Body of pancreas (tissue), 4 donors: Measurements from ENCODE around the gene AJM1. TPM values are rescaled to one million over a fixed set of nuclear protein-coding genes. Genes with fewer than 3 reads are reported as not detected.
"Not testable (repeated sequence)": the region's sequence is repeated elsewhere in the genome, so short reads cannot be mapped to it uniquely, and the experiment has no call there.

Source experiments
- ATAC-seq: fragments of 150-250 bp; one replicate; pipeline ENCODE4 v1.9.1; 2016
- DNase-seq, 4 donors: peaks; one replicate each; pipeline ENCODE4 v3.0.0-alpha.2; 2019
- H3K27ac ChIP-seq, 4 donors: fragments of 200-600 bp; sonication (generic); 1 replicate in 3 of 4; 2 replicates in 1 of 4; pipeline versions ENCODE4 v1.5.1 to v1.6.1; 2016 to 2019; ENCODE audit warnings: mild to moderate bottlenecking in 1 of 4, mixed read lengths in 1 of 4, moderate library complexity in 1 of 4
- H3K27me3 ChIP-seq, 2 donors: fragments of 200-600 bp; sonication (generic); one replicate each; pipeline ENCODE4 v1.6.0; 2016; ENCODE audit warnings: mild to moderate bottlenecking in 1 of 2
- H3K36me3 ChIP-seq, 2 donors: fragments of 200-600 bp; sonication (generic); replicated peaks in 1 of 2; 2 replicates each; pipeline ENCODE4 v1.5.1; 2016; ENCODE audit warnings: low read depth in 2 of 2; ENCODE audit not compliant: insufficient read depth in 1 of 2
- H3K4me1 ChIP-seq: fragments of 200-600 bp; sonication (generic); one replicate; pipeline ENCODE4 v1.6.0; 2016
- H3K4me3 ChIP-seq, 2 donors: fragments of 200-600 bp; sonication (generic); 1 replicate in 1 of 2; 2 replicates in 1 of 2; pipeline ENCODE4 v1.5.1; 2016 to 2019
- H3K9me3 ChIP-seq, 3 donors: fragments of 200-600 bp; sonication (generic); 1 replicate in 2 of 3; 2 replicates in 1 of 3; pipeline ENCODE4 v1.5.1; 2016
- CTCF ChIP-seq, 7 experiments: fragments of 450-650 bp in 4 of 7; fragments of 200-600 bp in 3 of 7; sonication (generic) in 3 of 7; IDR thresholded peaks; one replicate each; pipeline ENCODE4 v1.5.1; 2016 to 2019; ENCODE audit warnings: antibody characterized with exemption in 7 of 7
- POLR2A ChIP-seq, 3 donors: fragments of 450-650 bp; IDR thresholded peaks; one replicate each; pipeline ENCODE4 v1.6.1; 2016; ENCODE audit warnings: antibody characterized with exemption in 3 of 3, mild to moderate bottlenecking in 2 of 3
- WGBS, 2 donors: methylation state at CpG; one replicate each; pipeline ENCODE4 v1.1.5; 2017; 5-methylcytosine and 5-hydroxymethylcytosine counted together
- intact Hi-C: fragments of 100-400 bp; cut with DNase I; formaldehyde crosslinking; loops from one replicate; pipeline ENCODE4 v1.15.1; 2023
- total RNA-seq, 2 donors: library from RNA; depleted of rRNA; stranded (reverse); fragments of >200 nt; gene quantifications; one replicate each; pipeline ENCODE4 v1.1.0, GENCODE V29; 2016

The AJM1 gene
- total RNA-seq, 2 donors from 2014 or later = 5.2 to 13.2 TPM

GRCh38 chr9:136799854-136800657 is 42.2 kb upstream of the AJM1 start:
- Histone ChIP-seq H3K9me3 (no peaks in the 10 kb centered on the region), H3K27me3 (no peaks in the 10 kb centered on the region), H3K4me3 (peak overlapping the region in 1 of 2 donors; percentile 3), H3K36me3 (no peaks in the 10 kb centered on the region), H3K4me1 (peaks cover 57% of the 10 kb centered on the region), H3K27ac (peak overlapping the region; percentile 71 to 87 (median 85))
- DNase-seq (peak; percentile 93 to 98 (median 96)), ATAC-seq (peak; percentile 82)
- intact Hi-C loops = no loop called here
- TF ChIP-seq POLR2A (IDR thresholded peaks at IDR 0.05) (peak; percentile 38 to 73 (median 62)), CTCF (IDR thresholded peaks at IDR 0.05) (peak in 1 of 7 experiments; percentile 6)
- WGBS, 2 donors = 0 to 1% methylated on average over 10 to 38 of the region's 63 CpGs

- no peaks in the 10 kb centered on the region for H3K9me3 ChIP-seq
- H3K4me1 ChIP-seq = peaks cover 52% of the 10 kb centered on the region
- no peaks in the 10 kb centered on the region for H3K36me3 ChIP-seq
- DNase-seq (peak in 1 of 4 donors; percentile 2), ATAC-seq (no peak)
- no peaks in the 10 kb centered on the region for H3K27me3 ChIP-seq
- 88 to 90% methylated on average over 3 to 6 of the region's 6 CpGs for WGBS, 2 donors
- TF ChIP-seq POLR2A (IDR thresholded peaks at IDR 0.05) (no peak), CTCF (IDR thresholded peaks at IDR 0.05) (no peak)
- H3K4me3 ChIP-seq = no peak overlapping the region
- intact Hi-C loops = no loop called here
- no peak overlapping the region for H3K27ac ChIP-seq
Measured at GRCh38 chr9:136802321-136802720, 40.0 kb upstream of the AJM1 start.

- H3K36me3 ChIP-seq, H3K4me3 ChIP-seq, H3K9me3 ChIP-seq, intact Hi-C loops, H3K27ac ChIP-seq, H3K27me3 ChIP-seq, ATAC-seq: not testable (repeated sequence)
- H3K4me1 ChIP-seq = peaks cover 49% of the 10 kb centered on the region
- 89 to 90% methylated on average over 2 to 9 of the region's 9 CpGs for WGBS, 2 donors
- peak in 1 of 4 donors; percentile 2 for DNase-seq
Measured at GRCh38 chr9:136803009-136803550, 39.2 kb upstream of the AJM1 start.

- H3K27ac ChIP-seq = no peak overlapping the region
Measured at GRCh38 chr9:136803551-136804508, 38.4 kb upstream of the AJM1 start.

More at GRCh38 chr9:136803551-136804508, 38.4 kb upstream of the AJM1 start:
- ATAC-seq (no peak), DNase-seq (peak in 2 of 4 donors; percentile 1 to 12)
- WGBS, 2 donors = 93 to 95% methylated on average over 22 of the region's 22 CpGs
- peaks cover 45% of the 10 kb centered on the region for H3K4me1 ChIP-seq
- TF ChIP-seq CTCF (IDR thresholded peaks at IDR 0.05) (no peak), POLR2A (IDR thresholded peaks at IDR 0.05) (no peak)
- no peak overlapping the region for H3K4me3 ChIP-seq
- intact Hi-C loops = no loop called here
- H3K36me3 ChIP-seq = no peaks in the 10 kb centered on the region
- no peaks in the 10 kb centered on the region for H3K9me3 ChIP-seq
- no peaks in the 10 kb centered on the region for H3K27me3 ChIP-seq
